GM23338 (cell line): ENCODE data around the gene SHISA4. TPM values are rescaled to one million over a fixed set of nuclear protein-coding genes. Genes with fewer than 3 reads are reported as not detected.

Experiments
- ATAC-seq: fragments of 200-7000 bp; cut with Tn5 transposase; 3 replicates; pipeline ENCODE4 v1.9.1; 2020
- DNase-seq: peaks from one replicate; pipeline ENCODE4 v3.0.0-alpha.2; 2015; ENCODE audit warnings: low spot score
- H2AFZ ChIP-seq: fragments of 200-600 bp; sonication (generic); 2 replicates; pipeline ENCODE4 v1.8.0; 2016; ENCODE audit warnings: antibody characterized with exemption, mild to moderate bottlenecking, moderate library complexity
- H3F3A ChIP-seq: fragments of 200-600 bp; sonication (generic); replicated peaks from 2 replicates; pipeline ENCODE4 v1.8.0; 2017; ENCODE audit warnings: antibody characterized with exemption, mixed run types, low read depth
- H3K27ac ChIP-seq: fragments of 200-600 bp; sonication (generic); 2 replicates; pipeline ENCODE4 v1.6.1; 2016; ENCODE audit warnings: low read depth
- H3K27me3 ChIP-seq: fragments of 200-600 bp; sonication (generic); 2 replicates; pipeline ENCODE4 v1.8.0; 2016; ENCODE audit warnings: mild to moderate bottlenecking, mixed run types, moderate library complexity; ENCODE audit not compliant: insufficient read depth
- H3K36me3 ChIP-seq: fragments of 200-600 bp; sonication (generic); 2 replicates; pipeline ENCODE4 v1.8.0; 2016; ENCODE audit warnings: mild to moderate bottlenecking; ENCODE audit not compliant: insufficient read depth
- H3K4me1 ChIP-seq: fragments of 200-600 bp; sonication (generic); 2 replicates; pipeline ENCODE4 v1.8.0; 2016; ENCODE audit warnings: mild to moderate bottlenecking, moderate library complexity; ENCODE audit not compliant: insufficient read depth
- H3K4me2 ChIP-seq: fragments of 200-600 bp; sonication (generic); 2 replicates; pipeline ENCODE4 v1.7.1; 2017; ENCODE audit warnings: mixed run types
- H3K4me3 ChIP-seq: fragments of 200-600 bp; sonication (generic); 2 replicates; pipeline ENCODE4 v1.6.1; 2016; ENCODE audit warnings: mixed run types
- H3K79me2 ChIP-seq: fragments of 200-600 bp; sonication (generic); replicated peaks from 2 replicates; pipeline ENCODE4 v1.8.0; 2017; ENCODE audit warnings: mild to moderate bottlenecking; ENCODE audit not compliant: insufficient read depth
- H3K9me2 ChIP-seq: fragments of 200-600 bp; sonication (generic); 2 replicates; pipeline ENCODE4 v1.8.0; 2017; ENCODE audit not compliant: insufficient read depth
- H4K20me1 ChIP-seq: fragments of 200-600 bp; sonication (generic); replicated peaks from 2 replicates; pipeline ENCODE4 v1.8.0; 2017; ENCODE audit warnings: mild to moderate bottlenecking; ENCODE audit not compliant: insufficient read depth
- H3K27ac Mint-ChIP-seq: 2 replicates; pipeline ENCODE4 v1.8.0; 2020; ENCODE audit warnings: inconsistent platforms, mild to moderate bottlenecking, moderate library complexity, mixed read lengths
- H3K27me3 Mint-ChIP-seq: 3 replicates; pipeline ENCODE4 v1.8.0; 2022; ENCODE audit warnings: low read depth, mild to moderate bottlenecking, moderate library complexity, mixed read lengths, inconsistent platforms; ENCODE audit not compliant: insufficient read depth, poor library complexity
- H3K36me3 Mint-ChIP-seq: 3 replicates; pipeline ENCODE4 v1.8.0; 2021; ENCODE audit warnings: low read depth, mild to moderate bottlenecking, inconsistent platforms, moderate library complexity, mixed read lengths
- H3K4me1 Mint-ChIP-seq: 3 replicates; pipeline ENCODE4 v1.8.0; 2020; ENCODE audit warnings: mild to moderate bottlenecking, inconsistent platforms, mixed read lengths
- H3K4me3 Mint-ChIP-seq: 3 replicates; pipeline ENCODE4 v1.8.0; 2021; ENCODE audit warnings: moderate library complexity, mild to moderate bottlenecking, inconsistent platforms, mixed read lengths
- H3K9me3 Mint-ChIP-seq: 3 replicates; pipeline ENCODE4 v1.8.0; 2020; ENCODE audit warnings: moderate library complexity, mild to moderate bottlenecking, inconsistent platforms, mixed read lengths
- CREB1 ChIP-seq: fragments of 250-450 bp; sonication (Bioruptor Pico); IDR thresholded peaks from 2 replicates; pipeline ENCODE4 v1.5.0; 2020; ENCODE audit warnings: low read depth, mild to moderate bottlenecking, moderate library complexity
- CTCF ChIP-seq, 2 experiments: fragments of 200-600 bp in 1 of 2; sonication (generic) in 1 of 2; conservative IDR thresholded peaks; 2 replicates each; pipeline versions ENCODE4 v1.5.1 to v1.6.1; 2016 to 2017; ENCODE audit warnings: antibody characterized with exemption in 2 of 2, low read depth in 2 of 2, mild to moderate bottlenecking in 2 of 2, moderate library complexity in 1 of 2
- EZH2 ChIP-seq: fragments of 200-600 bp; sonication (generic); IDR thresholded peaks from one replicate; pipeline ENCODE4 v1.8.0; 2017; ENCODE audit warnings: antibody characterized with exemption, mild to moderate bottlenecking, low read depth; ENCODE audit not compliant: unreplicated experiment
- JUNB ChIP-seq: IDR thresholded peaks from one replicate; pipeline ENCODE4 v1.6.1; 2016; ENCODE audit warnings: antibody characterized with exemption; ENCODE audit not compliant: unreplicated experiment
- POLR2AphosphoS5 ChIP-seq: IDR thresholded peaks from 2 replicates; pipeline ENCODE4 v1.6.1; 2016; ENCODE audit warnings: antibody characterized with exemption, low read depth
- ZNF331 ChIP-seq: fragments of 250-450 bp; sonication (Bioruptor Pico); IDR thresholded peaks from 2 replicates; pipeline ENCODE4 v1.5.0; 2020; ENCODE audit warnings: low read depth, mild to moderate bottlenecking, moderate library complexity
- polyA plus RNA-seq: library from polyadenylated mRNA; unstranded; fragments of >200 nt; fragmentation: Nextera tagmentation; extraction: Ambion mirVana; gene quantifications from 2 replicates; pipeline ENCODE4 v1.2.1, GENCODE V29; 2016
- total RNA-seq: library from RNA; depleted of rRNA; stranded (reverse); fragments of >200 nt; shearing (Covaris generic); gene quantifications from 2 replicates; pipeline ENCODE4 v1.2.3, GENCODE V29; 2014

Gene SHISA4
- total and polyA plus RNA-seq, 2 experiments from 2014 or later, result 8.0 to 9.2 TPM

DNA sequence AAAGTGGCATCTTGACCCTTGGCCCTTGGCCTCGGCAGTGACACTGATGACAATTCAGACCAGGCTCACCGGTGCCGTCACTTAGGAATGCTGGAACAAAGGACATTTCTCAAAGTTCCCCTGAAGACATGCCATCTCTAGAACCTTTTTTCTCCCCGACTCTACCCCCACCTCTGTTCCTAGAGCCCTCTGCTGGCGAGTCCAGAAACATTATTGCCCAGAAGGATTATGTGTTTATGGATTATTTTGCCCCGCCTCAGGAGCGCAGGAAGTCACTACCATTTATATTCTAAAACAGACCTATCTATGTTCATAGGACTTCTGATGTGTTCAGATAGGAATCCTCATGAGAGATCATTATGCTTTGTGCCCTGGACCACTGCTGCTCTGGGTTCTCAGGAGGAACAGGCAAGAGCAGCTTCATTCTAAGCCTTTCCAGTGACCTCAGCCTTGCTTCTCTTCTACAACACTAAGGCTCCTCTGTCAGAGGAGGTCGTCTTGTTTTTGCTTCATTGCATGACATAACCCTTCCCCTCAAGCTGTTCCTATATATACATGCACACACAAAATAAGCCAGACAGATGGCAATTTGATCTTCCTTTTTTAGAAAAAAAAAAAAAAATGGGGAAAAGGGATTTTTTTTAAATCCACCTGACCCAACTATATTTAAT, 12.4 kb upstream of the SHISA4 start:
- no peak overlapping the region for H3K27ac Mint-ChIP-seq
- H3K4me1 Mint-ChIP-seq, result peaks cover 14% of the 10 kb centered on the region; the same call in 2 of the 3 replicates
- Histone ChIP-seq H3F3A (peaks cover 17% of the 10 kb centered on the region; the same call in 1 of the 2 replicates), H3K4me2 (no peak overlapping the region), H4K20me1 (no peaks in the 10 kb centered on the region; the same call in none of the 2 replicates), H3K36me3 (peaks cover 29% of the 10 kb centered on the region), H2AFZ (no peak overlapping the region), H3K9me2 (no peaks in the 10 kb centered on the region), H3K79me2 (no peaks in the 10 kb centered on the region), H3K4me3 (no peak overlapping the region), H3K27ac (no peak overlapping the region), H3K27me3 (no peaks in the 10 kb centered on the region), H3K4me1 (peaks cover 2% of the 10 kb centered on the region; the same call in 1 of the 2 replicates)
- ATAC-seq, result no peak
- no peak overlapping the region for H3K4me3 Mint-ChIP-seq
- peaks cover 7% of the 10 kb centered on the region for H3K27me3 Mint-ChIP-seq
- no peaks in the 10 kb centered on the region for H3K9me3 Mint-ChIP-seq
- DNase-seq, result no peak
- H3K36me3 Mint-ChIP-seq, result peaks cover 60% of the 10 kb centered on the region
- TF ChIP-seq JUNB, result no peak
- TF ChIP-seq CTCF (conservative IDR thresholded peaks at IDR 0.05; ENCODE audit: low read depth in 2 of 2), result peak; percentile 42 to 47

DNA sequence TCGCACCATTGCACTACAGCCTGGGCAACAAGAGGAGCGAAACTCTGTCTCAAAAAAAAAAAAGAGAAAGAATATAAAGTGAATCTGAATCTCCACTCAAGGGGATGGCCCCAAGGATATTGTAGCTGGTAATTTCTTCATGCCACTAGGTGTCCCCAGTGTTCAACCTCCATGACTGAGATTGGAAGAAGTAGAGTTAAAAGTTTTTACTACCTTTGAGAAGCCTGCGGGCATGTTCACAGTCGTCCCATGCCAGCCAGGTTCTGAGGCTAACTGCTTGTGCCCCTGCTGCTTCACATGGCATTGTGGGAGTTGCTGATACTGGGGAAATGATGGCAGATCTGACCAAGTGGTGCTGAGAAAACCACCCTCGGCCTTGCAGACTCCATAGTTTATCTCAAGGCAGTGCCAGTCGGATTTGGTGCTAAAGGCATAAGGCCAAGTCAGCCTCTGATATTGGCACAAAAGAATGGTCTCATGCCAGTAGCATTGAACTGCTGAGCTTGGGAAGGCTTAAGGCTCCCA, 10.8 kb upstream of the SHISA4 start:
- H2AFZ ChIP-seq, result no peak overlapping the region
- H3K4me2 ChIP-seq, result no peak overlapping the region
- H3F3A ChIP-seq, result peaks cover 17% of the 10 kb centered on the region; the same call in 1 of the 2 replicates
- H3K9me2 ChIP-seq, result no peaks in the 10 kb centered on the region
- DNase-seq (peak; percentile 83), ATAC-seq (peak; percentile 55)
- H3K9me3 Mint-ChIP-seq, result no peaks in the 10 kb centered on the region
- peaks cover 5% of the 10 kb centered on the region for H3K27me3 Mint-ChIP-seq
- H3K27me3 ChIP-seq, result no peaks in the 10 kb centered on the region
- H3K4me1 ChIP-seq, result peaks cover 10% of the 10 kb centered on the region; the same call in 1 of the 2 replicates
- 0 out of 2 replicates have a peak overlapping the region, but pooled peaks have one; percentile 0 for H3K27ac ChIP-seq
- no peaks in the 10 kb centered on the region for H3K79me2 ChIP-seq
- H3K4me3 ChIP-seq, result no peak overlapping the region
- 0 out of 2 replicates have a peak overlapping the region, but pooled peaks have one; percentile 68 for H3K27ac Mint-ChIP-seq
- H4K20me1 ChIP-seq, result no peaks in the 10 kb centered on the region; the same call in 1 of the 2 replicates
- H3K4me1 Mint-ChIP-seq, result peaks cover 23% of the 10 kb centered on the region
- H3K36me3 ChIP-seq, result peaks cover 15% of the 10 kb centered on the region; the same call in 1 of the 2 replicates
- no peak for TF ChIP-seq CREB1 (CRISPR knock-in tag)
- TF ChIP-seq POLR2AphosphoS5, result peak; percentile 57
- TF ChIP-seq ZNF331 (CRISPR knock-in tag), result no peak
- peak; percentile 73 to 75 for TF ChIP-seq CTCF (conservative IDR thresholded peaks at IDR 0.05; ENCODE audit: low read depth in 2 of 2)
- TF ChIP-seq EZH2, result no peak
- no peak overlapping the region for H3K4me3 Mint-ChIP-seq
- peaks cover 44% of the 10 kb centered on the region for H3K36me3 Mint-ChIP-seq
